Natural killer cell (primary cell): Measurements from ENCODE around the gene TNNI3. TPM values are rescaled to one million over a fixed set of nuclear protein-coding genes. Genes with fewer than 3 reads are reported as not detected.
A peak's percentile ranks its signal among the peaks of the same experiment; 100 is the strongest.

Experiments used
- ATAC-seq, 3 donors: fragments of 150-1000 bp in 2 of 3; fragments of 200-7000 bp in 1 of 3; cut with Tn5 transposase; 1 replicate in 1 of 3; 2 replicates in 2 of 3; pipeline ENCODE4 v1.10.0; 2021; ENCODE audit warnings: mild to moderate bottlenecking in 2 of 3, moderate library complexity in 2 of 3
- DNase-seq, 2 donors: peaks; one replicate each; pipeline versions ENCODE4 v3.0.0 to v3.0.0-alpha.2; 2013 to 2021; ENCODE audit warnings: mixed read lengths in 1 of 2
- H3K27ac ChIP-seq: one replicate; pipeline ENCODE4 v1.5.1; 2013; ENCODE audit warnings: mild to moderate bottlenecking, low read length
- H3K27me3 ChIP-seq: one replicate; pipeline ENCODE4 v1.6.1; 2013; ENCODE audit warnings: low read length; ENCODE audit not compliant: control insufficient read depth, insufficient read depth
- H3K36me3 ChIP-seq: one replicate; pipeline ENCODE4 v1.6.1; 2013; ENCODE audit warnings: low read length; ENCODE audit not compliant: control insufficient read depth, insufficient read depth
- H3K4me1 ChIP-seq: one replicate; pipeline ENCODE4 v1.6.1; 2013; ENCODE audit warnings: low read length; ENCODE audit not compliant: control insufficient read depth, insufficient read depth
- H3K4me3 ChIP-seq: one replicate; pipeline ENCODE4 v1.5.1; 2013; ENCODE audit warnings: low read length
- H3K9me3 ChIP-seq: one replicate; pipeline ENCODE4 v1.6.1; 2013; ENCODE audit warnings: low read length; ENCODE audit not compliant: control insufficient read depth, insufficient read depth
- H3K27ac Mint-ChIP-seq, 2 donors: one replicate each; pipeline ENCODE4 v1.8.0; 2022; ENCODE audit warnings: mild to moderate bottlenecking in 2 of 2, mixed read lengths in 2 of 2, moderate library complexity in 1 of 2
- H3K27me3 Mint-ChIP-seq, 2 donors: one replicate each; pipeline ENCODE4 v1.8.0; 2022; ENCODE audit warnings: low read depth in 2 of 2, mixed read lengths in 2 of 2
- H3K36me3 Mint-ChIP-seq: one replicate; pipeline ENCODE4 v1.8.0; 2022; ENCODE audit warnings: mixed read lengths
- H3K4me1 Mint-ChIP-seq, 2 donors: one replicate each; pipeline ENCODE4 v1.8.0; 2022; ENCODE audit warnings: mixed read lengths in 2 of 2
- H3K4me3 Mint-ChIP-seq: one replicate; pipeline ENCODE4 v1.8.0; 2022; ENCODE audit warnings: mild to moderate bottlenecking, moderate library complexity, mixed read lengths
- H3K9me3 Mint-ChIP-seq, 2 donors: one replicate each; pipeline ENCODE4 v1.8.0; 2022; ENCODE audit warnings: mixed read lengths in 2 of 2
- WGBS: methylation state at CpG from one replicate; pipeline ENCODE4 v1.1.7; 2013; ENCODE audit warnings: missing lambda C conversion rate; ENCODE audit not compliant: insufficient coverage; 5-methylcytosine and 5-hydroxymethylcytosine counted together
- intact Hi-C: fragments of 100-400 bp; cut with micrococcal nuclease; formaldehyde crosslinking; loops from one replicate; pipeline ENCODE4 v1.14.2; 2022
- total RNA-seq, 4 donors: library from RNA; stranded (reverse); fragments of 120-200 nt in 1 of 4; gene quantifications; one replicate each; pipeline versions ENCODE4 v1.2.3 to v1.2.4, GENCODE V29; 2013 to 2022
- TF ChIP-seq, protein P1 (sequence below): fragments of 200-600 bp; IDR thresholded peaks from one replicate; pipeline ENCODE4 v1.8.0; 2022; ENCODE audit warnings: antibody characterized with exemption

The TNNI3 gene
- total RNA-seq, 3 donors from 2014 or later (not counting 1 experiment from before 2014, with no cell fraction given), result 0.94 TPM; not detected in 2

DNA sequence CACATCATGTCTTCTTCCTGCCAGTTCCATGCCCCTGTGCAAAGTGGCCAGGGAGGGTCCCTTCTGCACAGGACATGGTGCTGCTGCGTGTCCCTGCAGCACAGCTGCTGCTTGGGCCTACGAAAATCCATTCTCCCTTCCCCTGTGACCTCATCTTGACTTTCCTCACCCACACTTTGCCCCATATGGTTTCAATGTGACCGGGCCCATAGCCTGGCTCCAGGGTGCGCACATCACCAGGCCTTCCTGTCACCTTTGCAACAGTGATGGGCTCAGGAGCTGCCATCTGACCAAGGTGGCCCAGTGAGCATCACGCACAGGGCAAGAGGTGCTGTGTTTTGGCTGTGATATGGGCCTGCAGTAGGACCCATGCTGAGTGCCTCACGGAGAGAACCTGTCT, 50.9 kb downstream of the TNNI3 start:
- peaks cover 19% of the 10 kb centered on the region for H3K36me3 ChIP-seq

DNA sequence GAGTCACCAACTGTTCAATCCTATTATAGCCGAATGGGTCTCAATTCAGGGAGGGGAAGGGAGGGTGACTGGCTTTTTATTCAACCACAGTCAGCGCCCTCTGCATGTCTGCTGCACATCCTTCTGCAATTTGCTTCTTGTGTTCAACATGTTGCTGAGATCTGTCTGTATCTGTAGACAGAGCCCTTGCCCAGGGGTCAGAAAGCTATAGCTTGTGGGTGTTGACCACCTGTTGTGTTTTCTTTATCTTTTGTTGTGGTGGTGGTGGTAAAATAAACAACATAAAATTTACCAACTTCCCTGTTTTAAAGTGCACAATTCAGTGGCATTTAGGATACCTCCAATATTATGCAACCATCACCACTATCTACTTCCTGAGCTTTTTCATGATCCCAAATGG, 52.3 kb downstream of the TNNI3 start:
- H3K27me3 ChIP-seq, result no peaks in the 10 kb centered on the region
- Mint-ChIP-seq H3K36me3 (no peaks in the 10 kb centered on the region), H3K4me3 (no peak overlapping the region), H3K9me3 (no peaks in the 10 kb centered on the region), H3K4me1 (peaks cover 5 to 10% of the 10 kb centered on the region in 2 donors), H3K27ac (no peak overlapping the region), H3K27me3 (no peaks in the 10 kb centered on the region)
- peaks cover 3% of the 10 kb centered on the region for H3K9me3 ChIP-seq
- H3K27ac ChIP-seq, result no peak overlapping the region
- 75% methylated on average over 2 of the region's 2 CpGs for WGBS
- H3K4me3 ChIP-seq, result no peak overlapping the region
- TF ChIP-seq, protein P1, sequence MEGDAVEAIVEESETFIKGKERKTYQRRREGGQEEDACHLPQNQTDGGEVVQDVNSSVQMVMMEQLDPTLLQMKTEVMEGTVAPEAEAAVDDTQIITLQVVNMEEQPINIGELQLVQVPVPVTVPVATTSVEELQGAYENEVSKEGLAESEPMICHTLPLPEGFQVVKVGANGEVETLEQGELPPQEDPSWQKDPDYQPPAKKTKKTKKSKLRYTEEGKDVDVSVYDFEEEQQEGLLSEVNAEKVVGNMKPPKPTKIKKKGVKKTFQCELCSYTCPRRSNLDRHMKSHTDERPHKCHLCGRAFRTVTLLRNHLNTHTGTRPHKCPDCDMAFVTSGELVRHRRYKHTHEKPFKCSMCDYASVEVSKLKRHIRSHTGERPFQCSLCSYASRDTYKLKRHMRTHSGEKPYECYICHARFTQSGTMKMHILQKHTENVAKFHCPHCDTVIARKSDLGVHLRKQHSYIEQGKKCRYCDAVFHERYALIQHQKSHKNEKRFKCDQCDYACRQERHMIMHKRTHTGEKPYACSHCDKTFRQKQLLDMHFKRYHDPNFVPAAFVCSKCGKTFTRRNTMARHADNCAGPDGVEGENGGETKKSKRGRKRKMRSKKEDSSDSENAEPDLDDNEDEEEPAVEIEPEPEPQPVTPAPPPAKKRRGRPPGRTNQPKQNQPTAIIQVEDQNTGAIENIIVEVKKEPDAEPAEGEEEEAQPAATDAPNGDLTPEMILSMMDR, result no peak
- DNase-seq (no peak), ATAC-seq (no peak)
- peaks cover 24% of the 10 kb centered on the region for H3K36me3 ChIP-seq
- no peaks in the 10 kb centered on the region for H3K4me1 ChIP-seq
- intact Hi-C loops, result no loop called here

More for the DNA sequence above, 50.9 kb downstream of the TNNI3 start:
- no peak for ATAC-seq
- Histone ChIP-seq H3K27ac (no peak overlapping the region), H3K4me3 (no peak overlapping the region), H3K9me3 (peaks cover 3% of the 10 kb centered on the region), H3K27me3 (no peaks in the 10 kb centered on the region), H3K4me1 (no peaks in the 10 kb centered on the region)
- Mint-ChIP-seq H3K27ac (peak overlapping the region in 1 of 2 donors; percentile 16), H3K4me1 (peaks cover 11 to 15% of the 10 kb centered on the region in 2 donors), H3K9me3 (no peaks in the 10 kb centered on the region), H3K27me3 (no peaks in the 10 kb centered on the region), H3K36me3 (no peaks in the 10 kb centered on the region), H3K4me3 (no peak overlapping the region)
- DNase-seq, result no peak
- intact Hi-C loops, result no loop called here
- 97% methylated on average over 6 of the region's 6 CpGs for WGBS
- TF ChIP-seq, protein P1, result no peak

DNA sequence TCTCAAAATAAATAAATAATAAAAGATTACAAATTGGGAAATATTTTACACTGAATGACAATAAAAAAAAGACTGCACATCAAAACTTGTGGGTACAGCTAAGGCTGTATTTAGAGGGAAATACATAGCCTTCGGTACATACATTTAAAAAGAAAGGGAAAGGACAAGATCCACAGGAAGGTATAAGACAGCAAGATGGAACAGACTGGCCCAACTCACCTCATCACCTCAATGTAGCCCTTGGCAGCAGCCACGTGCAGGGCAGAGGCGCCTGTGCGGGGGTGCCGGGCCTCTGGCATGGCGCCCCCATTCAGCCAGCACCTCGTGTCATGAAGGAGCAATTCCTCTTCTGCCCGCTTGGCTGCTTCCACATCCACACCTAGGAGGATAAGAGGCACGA, 54.3 kb downstream of the TNNI3 start:
- Mint-ChIP-seq H3K9me3 (no peaks in the 10 kb centered on the region), H3K27ac (no peak overlapping the region), H3K36me3 (no peaks in the 10 kb centered on the region), H3K4me1 (peaks cover 5 to 7% of the 10 kb centered on the region in 2 donors), H3K27me3 (no peaks in the 10 kb centered on the region), H3K4me3 (no peak overlapping the region)
- TF ChIP-seq, protein P1, result no peak
- no peak for ATAC-seq
- intact Hi-C loops, result no loop called here
- no peak for DNase-seq
- Histone ChIP-seq H3K27ac (no peak overlapping the region), H3K36me3 (peaks cover 33% of the 10 kb centered on the region), H3K4me3 (no peak overlapping the region), H3K9me3 (peaks cover 3% of the 10 kb centered on the region), H3K4me1 (no peaks in the 10 kb centered on the region), H3K27me3 (no peaks in the 10 kb centered on the region)
- WGBS, result 96% methylated on average over 9 of the region's 9 CpGs

Other genes with a start within 250 kb of the TNNI3 start
- gene NLRP7, start 210.2 kb downstream of the TNNI3 start, total RNA-seq, result not detected
- 10 to 100 TPM; 30.2 to 71.2 (median 42.6) TPM for gene NLRP2, start 191.4 kb downstream of the TNNI3 start, total RNA-seq
- 1 to 10 TPM in 2 of 3 donors, under 1 TPM in 1; 0.95 to 3.3 (median 2.3) TPM for gene GP6, start 119.5 kb downstream of the TNNI3 start, total RNA-seq
- gene RDH13, start 94.6 kb downstream of the TNNI3 start, total RNA-seq, result 10 to 100 TPM; 18.2 to 25.3 (median 19.3) TPM
- gene EPS8L1, start 81.9 kb downstream of the TNNI3 start, total RNA-seq, result 10 to 100 TPM in 1 of 3 donors, 1 to 10 TPM in 2; 8.8 to 15.7 (median 10.0) TPM
- gene PPP1R12C, start 40.1 kb downstream of the TNNI3 start, total RNA-seq, result 100 to 1,000 TPM; 162 to 178 (median 174) TPM
- under 1 TPM in 1 of 3 donors, not detected in 2; 0.94 TPM for gene TNNT1, start 8.5 kb downstream of the TNNI3 start, total RNA-seq
- gene DNAAF3, start 8.9 kb upstream of the TNNI3 start, total RNA-seq, result not detected
- 1 to 10 TPM; 4.9 to 6.1 (median 5.3) TPM for gene SYT5, start 22.6 kb upstream of the TNNI3 start, total RNA-seq
- gene PTPRH, start 51.8 kb upstream of the TNNI3 start, total RNA-seq, result under 1 TPM in 1 of 3 donors, not detected in 2; 0.45 TPM
- gene TMEM86B, start 71.0 kb upstream of the TNNI3 start, total RNA-seq, result 10 to 100 TPM; 12.6 to 14.7 (median 14.6) TPM
- gene PPP6R1, start 101.3 kb upstream of the TNNI3 start, total RNA-seq, result 100 to 1,000 TPM; 252 to 275 (median 260) TPM
- gene HSPBP1, start 122.4 kb upstream of the TNNI3 start, total RNA-seq, result 10 to 100 TPM; 17.1 to 19.5 (median 18.5) TPM
- gene BRSK1, start 126.3 kb upstream of the TNNI3 start, total RNA-seq, result 1 to 10 TPM; 6.0 to 9.8 (median 6.5) TPM
- gene TMEM150B, start 167.6 kb upstream of the TNNI3 start, total RNA-seq, result 1 to 10 TPM in 1 of 3 donors, under 1 TPM in 1, not detected in 1; 0.87 to 2.1 TPM
- 100 to 1,000 TPM in 1 of 3 donors, 10 to 100 TPM in 2; 44.5 to 147 (median 46.8) TPM for gene KMT5C, start 182.1 kb upstream of the TNNI3 start, total RNA-seq
- gene COX6B2, start 197.0 kb upstream of the TNNI3 start, total RNA-seq, result 1 to 10 TPM in 1 of 3 donors, under 1 TPM in 1, not detected in 1; 0.26 to 6.5 TPM
- gene GARIN5B, start 205.5 kb upstream of the TNNI3 start, total RNA-seq, result not detected
- under 1 TPM; 0.14 to 0.35 (median 0.27) TPM for gene IL11, start 212.7 kb upstream of the TNNI3 start, total RNA-seq
- not detected for gene TMEM190, start 219.1 kb upstream of the TNNI3 start, total RNA-seq
- gene TMEM238, start 226.6 kb upstream of the TNNI3 start, total RNA-seq, result 1 to 10 TPM; 2.9 to 5.1 (median 4.0) TPM
- gene RPL28, start 228.2 kb upstream of the TNNI3 start, total RNA-seq, result 1,000 to 10,000 TPM; 1,373 to 1,704 (median 1,679) TPM